ENCODE data around the gene ATF3.

ATF3 gene

GRCh38 chr1:212568978-212569537 lies 39.5 kb upstream of the ATF3 start:
- Histone ChIP-seq H3K9me3 (ENCODE audit: control insufficient read depth, low read length) (no peaks in the 10 kb centered on the region), H3K27me3 (ENCODE audit: control insufficient read depth, insufficient read depth, low read length, poor library complexity, severe bottlenecking) (no peaks in the 10 kb centered on the region), H3K4me3 (ENCODE audit: insufficient read depth, low read depth, low read length) (no peak overlapping the region), H3K4me1 (ENCODE audit: control insufficient read depth, insufficient read depth, low read length) (peaks cover 13% of the 10 kb centered on the region), H3K36me3 (ENCODE audit: control insufficient read depth, insufficient read depth, low read length) (no peaks in the 10 kb centered on the region), H3K27ac (ENCODE audit: insufficient read depth, low read depth, low read length, poor library complexity, severe bottlenecking) (no peak overlapping the region)
- 84 to 89% methylated on average over 3 to 5 of the region's 5 CpGs for WGBS, 2 experiments

DNA sequence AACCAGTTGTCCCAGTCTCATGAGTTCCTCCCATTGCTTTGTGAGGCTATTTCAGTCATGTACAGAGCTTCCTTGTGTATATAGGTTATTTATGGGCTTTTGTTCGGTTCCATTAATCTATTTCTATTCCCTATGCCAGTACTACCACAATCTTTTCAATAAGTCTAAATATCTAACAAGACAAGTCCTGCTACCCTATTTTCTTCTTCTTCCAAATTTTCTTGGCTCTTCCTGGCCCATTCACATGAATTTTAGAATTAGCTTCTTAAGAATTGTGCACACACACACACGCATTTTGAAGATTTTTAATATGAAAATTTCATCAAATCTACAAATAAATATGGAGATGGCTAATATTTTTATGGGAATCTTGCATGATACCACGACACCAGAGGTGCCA lies 33.8 kb upstream of the ATF3 start:
- 90 to 95% methylated on average over 1 of the region's 3 CpGs for WGBS, 2 experiments
- Histone ChIP-seq H3K9me3 (ENCODE audit: control insufficient read depth, low read length) (no peaks in the 10 kb centered on the region), H3K27me3 (ENCODE audit: control insufficient read depth, insufficient read depth, low read length, poor library complexity, severe bottlenecking) (no peaks in the 10 kb centered on the region), H3K4me3 (ENCODE audit: insufficient read depth, low read depth, low read length) (no peak overlapping the region), H3K36me3 (ENCODE audit: control insufficient read depth, insufficient read depth, low read length) (no peaks in the 10 kb centered on the region), H3K27ac (ENCODE audit: insufficient read depth, low read depth, low read length, poor library complexity, severe bottlenecking) (no peak overlapping the region), H3K4me1 (ENCODE audit: control insufficient read depth, insufficient read depth, low read length) (no peaks in the 10 kb centered on the region)

GRCh38 chr1:212575333-212575732 lies 33.2 kb upstream of the ATF3 start:
- no peak overlapping the region for H3K4me3 ChIP-seq (ENCODE audit: insufficient read depth, low read depth, low read length)
- H3K27me3 ChIP-seq (ENCODE audit: control insufficient read depth, insufficient read depth, low read length, poor library complexity, severe bottlenecking): no peaks in the 10 kb centered on the region
- no peaks in the 10 kb centered on the region for H3K9me3 ChIP-seq (ENCODE audit: control insufficient read depth, low read length)
- 83 to 100% methylated on average over 1 of the region's 2 CpGs for WGBS, 2 experiments
- H3K4me1 ChIP-seq (ENCODE audit: control insufficient read depth, insufficient read depth, low read length): no peaks in the 10 kb centered on the region
- no peak overlapping the region for H3K27ac ChIP-seq (ENCODE audit: insufficient read depth, low read depth, low read length, poor library complexity, severe bottlenecking)
- H3K36me3 ChIP-seq (ENCODE audit: control insufficient read depth, insufficient read depth, low read length): no peaks in the 10 kb centered on the region

DNA sequence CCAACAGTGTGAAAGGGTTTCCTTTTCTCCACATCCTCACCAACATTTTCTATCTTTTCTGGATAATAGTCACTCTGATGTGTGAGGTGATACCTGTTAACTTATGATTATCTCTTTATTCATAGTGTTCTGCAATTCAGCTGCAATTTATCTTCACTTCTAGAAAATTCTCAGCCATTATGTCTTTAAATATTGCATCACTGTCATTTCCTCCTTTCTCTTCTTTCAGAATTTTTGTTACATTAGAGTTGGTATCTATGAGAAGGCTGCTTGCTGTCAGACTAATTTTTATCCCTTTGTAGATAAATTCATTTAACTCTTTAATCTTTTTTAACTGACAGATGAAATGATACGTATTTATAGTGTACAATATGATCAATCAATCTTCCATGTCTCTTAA lies 30.5 kb upstream of the ATF3 start:
- H3K36me3 ChIP-seq (ENCODE audit: control insufficient read depth, insufficient read depth, low read length): no peaks in the 10 kb centered on the region
- H3K27me3 ChIP-seq (ENCODE audit: control insufficient read depth, insufficient read depth, low read length, poor library complexity, severe bottlenecking): no peaks in the 10 kb centered on the region
- H3K4me1 ChIP-seq (ENCODE audit: control insufficient read depth, insufficient read depth, low read length): peaks cover 5% of the 10 kb centered on the region
- no peaks in the 10 kb centered on the region for H3K9me3 ChIP-seq (ENCODE audit: control insufficient read depth, low read length)
- no peak overlapping the region for H3K27ac ChIP-seq (ENCODE audit: insufficient read depth, low read depth, low read length, poor library complexity, severe bottlenecking)
- 88 to 100% methylated on average over 1 of the region's 1 CpG for WGBS, 2 experiments
- no peak overlapping the region for H3K4me3 ChIP-seq (ENCODE audit: insufficient read depth, low read depth, low read length)

DNA sequence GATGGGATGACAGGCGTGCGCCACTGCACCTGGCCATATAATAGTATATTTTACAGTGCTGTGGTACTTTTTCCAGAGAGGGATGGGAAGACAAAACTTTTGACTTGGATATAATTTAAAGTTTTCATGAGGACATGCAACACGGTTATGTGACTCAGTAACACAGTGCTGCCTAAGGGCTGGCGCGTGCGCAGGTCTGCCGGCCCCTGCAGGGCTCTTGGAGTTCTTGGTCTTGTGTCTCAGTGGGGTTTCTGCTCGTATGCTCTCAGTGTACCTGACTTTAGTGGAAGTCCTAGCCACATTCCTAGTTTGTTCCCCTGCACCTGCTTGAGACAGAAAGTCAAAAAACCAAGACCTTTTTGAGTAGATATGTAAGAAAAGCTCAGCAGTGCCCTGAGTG lies 27.5 kb upstream of the ATF3 start:
- 89 to 90% methylated on average over 8 of the region's 8 CpGs for WGBS, 2 experiments
- Histone ChIP-seq H3K36me3 (ENCODE audit: control insufficient read depth, insufficient read depth, low read length) (no peaks in the 10 kb centered on the region), H3K4me3 (ENCODE audit: insufficient read depth, low read depth, low read length) (no peak overlapping the region), H3K27me3 (ENCODE audit: control insufficient read depth, insufficient read depth, low read length, poor library complexity, severe bottlenecking) (no peaks in the 10 kb centered on the region), H3K27ac (ENCODE audit: insufficient read depth, low read depth, low read length, poor library complexity, severe bottlenecking) (no peak overlapping the region), H3K9me3 (ENCODE audit: control insufficient read depth, low read length) (no peaks in the 10 kb centered on the region), H3K4me1 (ENCODE audit: control insufficient read depth, insufficient read depth, low read length) (peaks cover 5% of the 10 kb centered on the region)

DNA sequence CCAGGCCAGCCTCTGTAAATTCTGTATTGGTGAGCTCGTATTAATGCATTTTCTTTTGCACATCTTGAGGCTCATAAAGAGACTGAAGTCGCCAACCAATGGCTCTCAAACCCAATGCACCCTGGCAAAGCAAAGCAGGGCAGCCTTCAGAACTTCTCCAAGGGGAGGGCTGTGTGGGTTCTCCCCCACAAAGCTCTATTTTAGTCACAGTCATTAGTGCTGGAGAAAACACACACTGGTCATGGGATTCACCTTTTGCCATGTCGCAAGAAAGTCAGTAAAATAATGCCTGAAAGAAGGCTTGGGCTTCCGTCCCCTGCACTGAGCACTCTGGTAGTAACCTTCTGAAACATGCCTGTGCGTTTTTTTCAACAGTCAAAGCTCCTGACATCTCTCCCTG lies 26.3 kb upstream of the ATF3 start:
- no peaks in the 10 kb centered on the region for H3K9me3 ChIP-seq (ENCODE audit: control insufficient read depth, low read length)
- H3K4me1 ChIP-seq (ENCODE audit: control insufficient read depth, insufficient read depth, low read length): peaks cover 10% of the 10 kb centered on the region
- no peak overlapping the region for H3K4me3 ChIP-seq (ENCODE audit: insufficient read depth, low read depth, low read length)
- H3K36me3 ChIP-seq (ENCODE audit: control insufficient read depth, insufficient read depth, low read length): no peaks in the 10 kb centered on the region
- H3K27ac ChIP-seq (ENCODE audit: insufficient read depth, low read depth, low read length, poor library complexity, severe bottlenecking): no peak overlapping the region
- no peaks in the 10 kb centered on the region for H3K27me3 ChIP-seq (ENCODE audit: control insufficient read depth, insufficient read depth, low read length, poor library complexity, severe bottlenecking)
- WGBS, 2 experiments: 86 to 89% methylated on average over 5 of the region's 5 CpGs

DNA sequence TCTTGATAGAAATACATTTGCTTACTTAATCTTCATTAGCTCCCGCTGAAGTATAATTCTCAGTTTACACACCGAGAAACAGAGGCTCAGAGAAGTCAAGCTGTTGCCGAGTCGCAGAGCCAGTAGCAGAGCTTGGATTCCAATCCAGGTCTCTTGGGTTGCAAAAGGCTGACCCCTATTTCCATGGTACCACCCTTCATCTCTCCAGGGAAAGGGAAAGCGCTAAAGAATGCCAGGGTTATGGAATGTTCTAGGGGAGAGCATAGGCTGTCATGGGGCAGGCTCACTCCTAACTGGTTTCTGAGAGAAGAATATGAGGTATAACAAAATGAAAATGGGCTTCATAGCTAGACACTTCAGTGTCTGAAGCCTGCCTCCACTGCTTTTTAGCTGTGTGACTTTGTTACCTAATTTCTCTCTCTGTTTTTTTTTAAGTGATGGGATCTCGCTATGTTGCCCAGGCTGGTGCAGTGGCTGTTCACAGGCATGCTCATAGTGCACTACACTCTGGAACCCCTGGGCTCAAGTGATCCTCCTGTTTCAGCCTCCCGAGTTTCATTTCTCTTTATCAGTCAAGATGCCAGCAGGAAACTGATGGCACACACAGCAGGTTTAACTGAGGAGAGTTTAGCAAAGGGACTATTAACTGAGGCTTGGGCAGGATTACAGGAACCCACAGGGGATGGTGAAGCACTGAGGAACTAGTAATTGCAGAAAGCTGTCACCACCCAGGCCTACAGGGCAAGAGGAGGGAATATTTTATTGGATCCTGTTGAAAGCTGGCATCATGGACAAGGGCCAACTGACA lies 25.5 kb upstream of the ATF3 start:
- Histone ChIP-seq H3K4me3 (ENCODE audit: insufficient read depth, low read depth, low read length) (no peak overlapping the region), H3K9me3 (ENCODE audit: control insufficient read depth, low read length) (no peaks in the 10 kb centered on the region), H3K4me1 (ENCODE audit: control insufficient read depth, insufficient read depth, low read length) (peaks cover 17% of the 10 kb centered on the region), H3K27me3 (ENCODE audit: control insufficient read depth, insufficient read depth, low read length, poor library complexity, severe bottlenecking) (no peaks in the 10 kb centered on the region), H3K27ac (ENCODE audit: insufficient read depth, low read depth, low read length, poor library complexity, severe bottlenecking) (no peak overlapping the region), H3K36me3 (ENCODE audit: control insufficient read depth, insufficient read depth, low read length) (no peaks in the 10 kb centered on the region)
- WGBS, 2 experiments: 92 to 94% methylated on average over 7 of the region's 7 CpGs

DNA sequence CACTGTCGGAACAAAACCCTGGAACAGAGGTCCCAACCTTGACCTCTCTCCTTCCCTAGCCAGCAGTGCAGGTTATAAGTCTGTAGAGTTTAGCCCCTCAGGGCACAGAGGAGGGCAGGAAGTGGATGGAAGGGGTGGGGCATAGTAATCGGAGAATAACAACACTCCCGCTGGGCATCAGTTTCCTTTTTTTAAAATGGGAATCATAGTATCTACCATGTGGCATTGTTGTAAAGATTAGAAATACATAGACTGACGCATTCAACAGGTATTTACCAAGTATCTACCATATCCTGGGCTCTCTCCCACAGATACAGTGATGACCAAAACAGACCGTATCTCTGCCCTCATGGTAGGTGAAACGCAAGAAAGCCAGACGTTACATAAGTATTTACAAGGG lies 24.9 kb upstream of the ATF3 start:
- Histone ChIP-seq H3K9me3 (ENCODE audit: control insufficient read depth, low read length) (no peaks in the 10 kb centered on the region), H3K4me3 (ENCODE audit: insufficient read depth, low read depth, low read length) (no peak overlapping the region), H3K27me3 (ENCODE audit: control insufficient read depth, insufficient read depth, low read length, poor library complexity, severe bottlenecking) (no peaks in the 10 kb centered on the region), H3K36me3 (ENCODE audit: control insufficient read depth, insufficient read depth, low read length) (no peaks in the 10 kb centered on the region), H3K4me1 (ENCODE audit: control insufficient read depth, insufficient read depth, low read length) (peaks cover 19% of the 10 kb centered on the region), H3K27ac (ENCODE audit: insufficient read depth, low read depth, low read length, poor library complexity, severe bottlenecking) (no peak overlapping the region)
- WGBS, 2 experiments: 83 to 87% methylated on average over 5 to 7 of the region's 7 CpGs

DNA sequence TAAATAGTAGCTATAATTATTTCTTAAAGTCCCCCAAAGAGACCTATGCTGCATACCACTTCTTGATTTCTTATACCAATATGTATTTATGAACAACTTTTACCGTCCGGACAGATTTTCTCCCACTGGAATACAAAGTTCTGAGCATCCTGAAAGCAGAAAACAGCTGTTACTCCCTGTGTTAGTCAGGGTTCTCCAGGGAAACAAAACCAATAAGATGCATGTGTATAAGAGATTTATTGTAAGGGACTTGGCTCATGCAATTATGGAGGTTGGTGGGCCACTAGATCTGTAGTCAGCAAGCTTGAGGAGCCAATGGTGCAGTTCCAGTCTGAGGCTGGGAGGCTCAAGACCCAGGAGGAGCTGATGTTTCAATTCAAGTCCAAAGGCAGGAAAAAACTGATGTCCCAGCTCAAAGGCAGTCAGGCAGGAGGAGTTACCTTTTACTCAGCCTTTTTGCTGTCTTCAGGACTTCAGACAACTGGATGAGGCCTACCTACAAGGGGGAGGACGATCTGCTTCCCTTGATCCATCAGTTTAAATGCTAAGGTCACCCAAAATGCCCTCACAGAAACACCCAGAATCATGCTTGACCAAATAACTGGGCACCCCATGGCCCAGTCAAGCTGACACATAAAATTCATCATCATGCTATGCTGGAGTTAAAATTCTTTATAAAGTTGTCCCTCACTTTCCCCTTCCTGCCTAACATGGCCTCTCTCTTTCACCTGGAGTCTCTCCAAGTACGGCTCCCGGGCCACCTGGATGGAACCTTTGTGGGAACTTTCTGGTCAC lies 24.3 kb upstream of the ATF3 start:
- Histone ChIP-seq H3K4me1 (ENCODE audit: control insufficient read depth, insufficient read depth, low read length) (peaks cover 19% of the 10 kb centered on the region), H3K9me3 (ENCODE audit: control insufficient read depth, low read length) (no peaks in the 10 kb centered on the region), H3K27me3 (ENCODE audit: control insufficient read depth, insufficient read depth, low read length, poor library complexity, severe bottlenecking) (no peaks in the 10 kb centered on the region), H3K27ac (ENCODE audit: insufficient read depth, low read depth, low read length, poor library complexity, severe bottlenecking) (no peak overlapping the region), H3K4me3 (ENCODE audit: insufficient read depth, low read depth, low read length) (no peak overlapping the region), H3K36me3 (ENCODE audit: control insufficient read depth, insufficient read depth, low read length) (no peaks in the 10 kb centered on the region)
- 91 to 92% methylated on average over 5 of the region's 5 CpGs for WGBS, 2 experiments

DNA sequence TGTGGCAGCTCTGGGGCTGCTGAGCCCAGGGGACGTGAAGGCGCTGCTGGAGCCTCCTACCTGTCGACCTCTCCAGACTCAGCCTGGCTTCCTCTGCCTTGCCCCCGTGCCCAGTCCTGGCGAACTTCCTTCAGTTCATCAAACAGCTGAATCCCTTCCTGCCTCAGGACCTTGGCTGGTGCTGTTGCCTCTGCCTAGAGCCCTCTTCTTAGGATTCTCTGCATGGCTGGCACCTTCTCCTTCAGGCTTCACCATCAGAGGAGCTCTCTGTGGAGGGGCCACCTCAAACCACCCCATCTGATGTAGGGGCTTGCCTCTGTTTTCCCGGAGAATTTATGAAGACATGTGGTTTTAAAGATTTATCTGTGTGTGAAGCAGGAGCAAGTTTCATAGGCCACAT lies 23.4 kb upstream of the ATF3 start:
- 90% methylated on average over 5 to 6 of the region's 6 CpGs for WGBS, 2 experiments
- H3K9me3 ChIP-seq (ENCODE audit: control insufficient read depth, low read length): no peaks in the 10 kb centered on the region
- peaks cover 19% of the 10 kb centered on the region for H3K4me1 ChIP-seq (ENCODE audit: control insufficient read depth, insufficient read depth, low read length)
- no peaks in the 10 kb centered on the region for H3K36me3 ChIP-seq (ENCODE audit: control insufficient read depth, insufficient read depth, low read length)
- H3K27me3 ChIP-seq (ENCODE audit: control insufficient read depth, insufficient read depth, low read length, poor library complexity, severe bottlenecking): no peaks in the 10 kb centered on the region
- H3K4me3 ChIP-seq (ENCODE audit: insufficient read depth, low read depth, low read length): no peak overlapping the region
- no peak overlapping the region for H3K27ac ChIP-seq (ENCODE audit: insufficient read depth, low read depth, low read length, poor library complexity, severe bottlenecking)

Measured in ectodermal cell (in vitro differentiated cells).